Measurements from ENCODE around the gene PAX7. TPM values are rescaled to one million over a fixed set of nuclear protein-coding genes. Genes with fewer than 3 reads are reported as not detected.

PAX7 gene
- total RNA-seq, 6 experiments from 2014 or later: not detected

DNA sequence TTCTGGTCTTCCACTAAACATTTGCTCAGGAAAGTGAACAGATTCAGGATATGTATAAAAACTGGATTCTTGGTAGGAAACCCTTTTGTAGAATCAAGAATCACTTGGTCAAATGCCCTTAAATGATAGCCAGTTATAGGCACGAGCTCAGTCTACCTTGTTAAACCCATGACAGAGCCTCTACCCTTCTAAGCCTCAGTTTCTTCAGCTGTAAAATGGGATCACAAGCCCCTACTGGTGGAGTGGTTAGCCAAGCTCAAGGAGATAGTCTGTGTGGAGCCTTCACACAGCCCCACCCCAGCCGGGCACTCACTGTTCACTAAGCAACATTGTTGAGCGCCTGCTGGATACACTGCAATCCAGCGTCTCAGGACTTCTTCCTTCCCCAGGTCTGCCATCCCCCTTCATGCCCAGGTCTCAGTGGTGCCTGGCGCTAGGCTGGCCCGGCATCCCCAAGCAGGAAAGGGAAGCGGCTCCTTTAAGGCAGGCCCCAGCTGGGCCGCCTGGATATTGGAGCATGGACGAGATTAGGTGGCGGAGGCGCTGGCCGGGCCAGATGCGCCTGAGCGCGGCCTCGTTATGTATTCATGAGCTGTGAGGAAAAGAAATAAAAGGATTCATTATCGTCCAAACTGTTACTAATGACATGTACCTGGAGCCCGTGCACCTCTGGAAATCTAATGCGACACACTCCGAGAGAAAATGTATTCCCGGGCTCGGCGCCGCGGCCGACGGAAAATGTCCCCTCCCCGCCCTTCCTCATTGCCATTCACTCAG, 153.2 kb downstream of the PAX7 start:
- Mint-ChIP-seq H3K27ac (no peak overlapping the region), H3K4me1 (ENCODE audit: low read depth) (no peaks in the 10 kb centered on the region), H3K36me3 (ENCODE audit: low read depth) (no peaks in the 10 kb centered on the region), H3K9me3 (no peaks in the 10 kb centered on the region), H3K4me3 (no peak overlapping the region), H3K27me3 (ENCODE audit: insufficient read depth) (peaks cover 11% of the 10 kb centered on the region)
- DNase-seq: no peak
- TF ChIP-seq, protein P1, sequence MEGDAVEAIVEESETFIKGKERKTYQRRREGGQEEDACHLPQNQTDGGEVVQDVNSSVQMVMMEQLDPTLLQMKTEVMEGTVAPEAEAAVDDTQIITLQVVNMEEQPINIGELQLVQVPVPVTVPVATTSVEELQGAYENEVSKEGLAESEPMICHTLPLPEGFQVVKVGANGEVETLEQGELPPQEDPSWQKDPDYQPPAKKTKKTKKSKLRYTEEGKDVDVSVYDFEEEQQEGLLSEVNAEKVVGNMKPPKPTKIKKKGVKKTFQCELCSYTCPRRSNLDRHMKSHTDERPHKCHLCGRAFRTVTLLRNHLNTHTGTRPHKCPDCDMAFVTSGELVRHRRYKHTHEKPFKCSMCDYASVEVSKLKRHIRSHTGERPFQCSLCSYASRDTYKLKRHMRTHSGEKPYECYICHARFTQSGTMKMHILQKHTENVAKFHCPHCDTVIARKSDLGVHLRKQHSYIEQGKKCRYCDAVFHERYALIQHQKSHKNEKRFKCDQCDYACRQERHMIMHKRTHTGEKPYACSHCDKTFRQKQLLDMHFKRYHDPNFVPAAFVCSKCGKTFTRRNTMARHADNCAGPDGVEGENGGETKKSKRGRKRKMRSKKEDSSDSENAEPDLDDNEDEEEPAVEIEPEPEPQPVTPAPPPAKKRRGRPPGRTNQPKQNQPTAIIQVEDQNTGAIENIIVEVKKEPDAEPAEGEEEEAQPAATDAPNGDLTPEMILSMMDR (IDR thresholded peaks at IDR 0.05): no peak

- no peaks in the 10 kb centered on the region for H3K4me1 Mint-ChIP-seq (ENCODE audit: low read depth)
- H3K4me3 Mint-ChIP-seq: no peak overlapping the region
- peaks cover 10% of the 10 kb centered on the region for H3K27me3 Mint-ChIP-seq (ENCODE audit: insufficient read depth)
- DNase-seq: no peak
- H3K36me3 Mint-ChIP-seq (ENCODE audit: low read depth): no peaks in the 10 kb centered on the region
- TF ChIP-seq, protein P1 (IDR thresholded peaks at IDR 0.05): no peak
- H3K9me3 Mint-ChIP-seq: no peaks in the 10 kb centered on the region
- H3K27ac Mint-ChIP-seq: no peak overlapping the region
Measured at GRCh38 chr1:18784482-18784831, 153.8 kb downstream of the PAX7 start.

DNA sequence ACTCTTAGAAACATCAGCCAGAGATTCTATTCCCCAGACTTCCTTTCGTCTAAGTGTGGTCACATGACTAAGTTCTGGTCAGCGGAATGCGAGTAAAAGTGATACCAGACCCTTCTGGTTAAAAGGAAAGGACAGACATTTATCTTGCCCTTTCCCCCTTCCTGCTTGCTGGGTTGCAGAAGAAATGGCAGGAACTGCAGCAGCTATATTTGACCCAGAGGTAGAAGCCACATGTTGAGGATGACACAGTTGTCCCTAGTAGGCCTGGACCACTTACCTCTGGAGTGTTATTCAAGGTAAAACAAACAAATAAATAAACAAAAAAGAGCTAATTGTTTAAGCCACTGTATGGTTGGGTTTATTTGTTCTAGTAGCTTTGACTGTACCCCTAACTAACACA, 155.5 kb downstream of the PAX7 start:
- H3K27me3 Mint-ChIP-seq (ENCODE audit: insufficient read depth): peaks cover 8% of the 10 kb centered on the region
- no peaks in the 10 kb centered on the region for H3K9me3 Mint-ChIP-seq
- no peaks in the 10 kb centered on the region for H3K4me1 Mint-ChIP-seq (ENCODE audit: low read depth)
- H3K27ac Mint-ChIP-seq: no peak overlapping the region
- TF ChIP-seq, protein P1 (IDR thresholded peaks at IDR 0.05): no peak
- no peak for DNase-seq
- no peak overlapping the region for H3K4me3 Mint-ChIP-seq
- no peaks in the 10 kb centered on the region for H3K36me3 Mint-ChIP-seq (ENCODE audit: low read depth)

GRCh38 chr1:18787825-18788385, 157.3 kb downstream of the PAX7 start:
- peaks cover 17% of the 10 kb centered on the region for H3K27me3 Mint-ChIP-seq (ENCODE audit: insufficient read depth)
- DNase-seq: no peak
- no peaks in the 10 kb centered on the region for H3K9me3 Mint-ChIP-seq
- TF ChIP-seq, protein P1 (IDR thresholded peaks at IDR 0.05): no peak
- no peak overlapping the region for H3K27ac Mint-ChIP-seq
- no peaks in the 10 kb centered on the region for H3K4me1 Mint-ChIP-seq (ENCODE audit: low read depth)
- no peak overlapping the region for H3K4me3 Mint-ChIP-seq
- H3K36me3 Mint-ChIP-seq (ENCODE audit: low read depth): no peaks in the 10 kb centered on the region

- H3K4me1 Mint-ChIP-seq (ENCODE audit: low read depth): no peaks in the 10 kb centered on the region
- TF ChIP-seq, protein P1 (IDR thresholded peaks at IDR 0.05): no peak
- H3K9me3 Mint-ChIP-seq: no peaks in the 10 kb centered on the region
- DNase-seq: no peak
- no peaks in the 10 kb centered on the region for H3K36me3 Mint-ChIP-seq (ENCODE audit: low read depth)
- peaks cover 30% of the 10 kb centered on the region for H3K27me3 Mint-ChIP-seq (ENCODE audit: insufficient read depth)
- no peak overlapping the region for H3K4me3 Mint-ChIP-seq
- H3K27ac Mint-ChIP-seq: no peak overlapping the region
Measured at GRCh38 chr1:18789246-18789645, 158.6 kb downstream of the PAX7 start.
